RCC 7860 (cell line): ENCODE results near the gene POU2F1.
"Not testable (repeated sequence)": the region's sequence is repeated elsewhere in the genome, so short reads cannot be mapped to it uniquely, and the experiment has no call there.

ENCODE experiments used
- DNase-seq: peaks from one replicate; pipeline ENCODE4 v3.0.0-alpha.2; 2015; ENCODE audit warnings: low spot score
- FAIRE-seq: peaks from 2 replicates; lab custom pipeline; 2012; peaks lifted over from hg19 to GRCh38; lab: Jason Lieb, UNC

Gene POU2F1

GRCh38 chr1:167229719-167230385 is 9.2 kb downstream of the POU2F1 start:
- FAIRE-seq, result no peak
- no peak for DNase-seq

- DNase-seq (no peak), FAIRE-seq (no peak)
Measured at GRCh38 chr1:167230437-167230836, 9.8 kb downstream of the POU2F1 start.

DNA sequence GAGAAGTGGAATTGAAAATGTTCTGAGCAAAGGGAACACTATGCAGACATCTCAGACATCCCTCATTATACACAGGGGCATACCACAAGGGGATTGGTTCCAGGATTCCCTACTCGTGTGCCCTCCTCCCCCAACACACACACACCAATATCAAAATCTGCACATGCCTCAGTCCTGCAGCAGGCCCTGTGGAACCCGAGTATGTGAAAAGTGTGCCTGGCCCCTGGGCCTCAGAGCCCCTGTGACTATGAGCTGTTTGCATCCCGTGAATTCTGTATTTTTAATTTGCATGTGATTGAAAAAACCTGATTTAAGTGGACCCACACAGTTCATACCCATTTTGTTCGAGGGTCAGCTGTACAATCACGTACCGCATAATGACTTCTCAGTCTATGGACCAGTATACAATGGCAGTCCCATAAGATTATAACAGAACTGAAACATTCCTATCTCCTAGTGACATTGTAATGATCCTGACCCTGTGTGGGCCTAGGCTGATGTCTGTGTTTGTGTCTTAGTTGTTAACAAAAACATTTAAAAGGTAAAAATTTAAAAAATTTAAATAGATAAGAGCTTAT is 11.3 kb downstream of the POU2F1 start:
- FAIRE-seq (no peak), DNase-seq (no peak)

- DNase-seq (no peak), FAIRE-seq (no peak)
Measured at GRCh38 chr1:167232801-167233200, 12.1 kb downstream of the POU2F1 start.

DNA sequence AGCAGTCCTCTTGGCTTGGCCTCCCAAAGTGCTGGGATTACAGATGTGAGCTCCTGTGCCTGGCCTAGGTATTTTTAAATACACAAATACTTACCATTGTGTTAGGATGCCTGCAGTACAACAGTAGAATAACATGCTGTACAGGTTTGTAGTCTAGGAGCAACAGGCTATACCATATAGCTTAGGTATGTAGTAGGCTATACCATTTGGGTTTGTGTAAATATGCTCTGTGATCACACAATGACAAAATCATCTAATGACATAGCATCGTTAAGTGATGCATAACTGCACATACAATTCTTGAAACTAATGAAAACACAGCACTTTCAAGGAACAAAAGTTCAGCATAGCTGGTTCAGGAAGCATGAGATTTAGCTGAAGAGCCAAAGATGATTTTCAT is 12.7 kb downstream of the POU2F1 start:
- FAIRE-seq (no peak), DNase-seq (no peak)

DNA sequence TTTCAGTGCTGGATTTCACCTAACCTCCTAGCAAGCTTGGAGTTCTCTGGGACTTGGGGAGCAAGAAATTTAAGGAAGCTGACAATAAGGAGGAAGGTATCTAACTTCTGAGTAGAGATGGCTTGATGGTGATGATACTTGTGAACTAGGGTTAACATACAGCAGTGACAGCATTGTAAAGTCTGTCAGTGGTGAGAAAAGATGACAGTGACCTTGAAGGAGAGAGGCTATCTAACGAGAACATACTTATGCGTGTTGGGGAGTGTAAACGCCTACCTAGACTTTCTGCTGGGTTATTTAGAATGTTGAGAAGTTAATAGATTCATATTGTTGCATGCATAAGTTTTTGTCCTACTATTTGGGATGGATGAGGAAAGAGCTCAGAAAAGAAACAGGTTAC is 16.3 kb downstream of the POU2F1 start:
- FAIRE-seq, result no peak
- DNase-seq, result no peak

DNA sequence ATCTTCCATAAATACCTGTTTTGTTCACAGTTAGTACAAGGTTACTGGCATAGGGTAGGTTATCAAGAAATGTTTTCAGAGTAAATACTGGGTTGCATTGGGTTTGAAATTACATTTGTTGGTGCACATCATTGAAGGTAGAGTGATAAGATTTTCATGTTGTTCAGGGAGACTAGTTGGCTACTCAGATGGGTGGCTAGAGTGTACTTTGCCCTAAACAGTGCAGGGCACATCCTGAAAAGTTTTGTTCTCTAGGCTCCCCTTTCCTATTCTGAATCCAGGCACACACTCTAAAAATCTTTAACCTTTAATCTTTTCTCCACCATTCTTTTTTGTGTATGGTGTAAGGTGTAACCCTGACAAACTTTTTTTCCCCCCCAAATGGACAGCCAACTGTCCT is 18.0 kb downstream of the POU2F1 start:
- FAIRE-seq, result no peak
- DNase-seq, result no peak

GRCh38 chr1:167239257-167239656 is 18.6 kb downstream of the POU2F1 start:
- FAIRE-seq (no peak), DNase-seq (no peak)

DNA sequence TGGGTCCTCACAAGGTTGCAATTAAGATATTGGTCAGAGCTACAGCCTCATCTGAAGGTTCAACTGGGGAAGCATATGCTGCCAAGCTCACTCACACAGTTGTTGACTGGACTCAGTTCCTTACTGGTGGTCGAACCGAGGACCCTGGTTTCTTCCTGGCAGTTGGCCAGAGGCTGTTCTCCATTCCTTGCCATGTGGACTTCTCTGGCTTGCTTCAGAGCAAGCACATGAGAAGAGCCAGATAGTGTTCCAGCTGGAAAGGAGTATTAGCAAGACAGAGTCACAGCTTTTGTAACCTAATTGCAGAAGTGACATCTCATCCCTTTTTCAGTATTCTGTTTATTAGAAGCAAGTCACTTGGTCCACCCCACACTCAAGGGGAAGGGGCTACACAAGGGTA is 23.6 kb downstream of the POU2F1 start:
- DNase-seq (no peak), FAIRE-seq (no peak)

DNA sequence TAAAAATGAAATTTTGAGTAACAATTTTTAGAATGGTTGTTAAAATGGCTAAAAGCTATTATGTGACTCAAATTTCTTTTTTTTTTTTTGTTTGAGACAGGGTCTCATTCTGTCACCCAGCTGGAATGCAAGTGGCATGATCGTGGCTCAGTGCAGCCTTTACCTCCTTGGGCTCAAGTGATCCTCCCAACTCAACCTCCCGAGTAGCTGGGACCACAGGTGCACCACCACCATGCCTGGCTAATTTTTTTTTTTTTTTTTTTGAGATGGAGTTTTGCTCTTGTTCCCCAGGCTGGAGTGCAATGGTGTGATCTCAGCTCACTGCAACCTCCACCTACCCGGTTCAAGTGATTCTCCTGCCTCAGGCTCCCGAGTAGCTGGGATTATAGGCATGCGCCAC is 24.5 kb downstream of the POU2F1 start:
- not testable (repeated sequence) for FAIRE-seq, DNase-seq

DNA sequence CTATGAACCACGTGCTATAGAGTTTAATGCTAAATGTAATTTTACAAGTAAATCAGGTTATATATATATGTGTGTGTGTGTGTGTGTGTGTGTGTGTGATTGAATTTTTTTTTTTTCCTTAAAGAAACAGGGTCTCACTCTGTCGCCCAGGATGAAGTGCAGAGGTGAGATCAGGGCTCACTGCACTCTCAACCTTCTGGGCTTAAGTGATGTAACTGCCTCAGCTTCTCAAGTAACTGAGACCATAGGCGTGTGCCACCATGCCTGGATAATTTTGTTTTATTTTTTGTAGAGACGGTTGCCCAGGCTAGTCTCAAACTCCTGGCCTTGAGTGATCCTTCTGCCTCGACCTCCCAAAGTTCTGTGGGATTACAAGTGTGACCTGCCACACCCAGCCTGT is 26.3 kb downstream of the POU2F1 start:
- DNase-seq (no peak), FAIRE-seq (no peak)

DNA sequence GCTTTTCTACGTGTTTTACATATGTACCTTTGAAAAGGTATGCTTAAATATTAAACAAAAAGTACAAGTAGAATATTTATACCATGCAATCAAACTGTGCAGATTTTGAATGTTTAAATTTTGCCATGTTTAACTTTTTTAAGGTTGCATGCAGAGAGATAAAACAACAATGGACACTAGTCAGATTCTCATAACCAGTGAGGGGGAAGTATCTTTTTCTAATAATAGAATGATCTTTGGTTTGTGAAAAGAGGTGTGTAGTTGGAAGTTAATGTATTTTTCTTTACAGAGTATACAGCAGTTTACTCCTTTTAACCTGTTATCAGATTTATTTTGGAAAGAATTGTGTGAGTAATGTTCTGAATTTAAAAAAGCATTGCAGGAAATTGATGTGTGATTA is 27.1 kb downstream of the POU2F1 start:
- no peak for FAIRE-seq

GRCh38 chr1:167248707-167249642 is 28.3 kb downstream of the POU2F1 start:
- DNase-seq (no peak), FAIRE-seq (no peak)

More for the DNA sequence above, 27.1 kb downstream of the POU2F1 start:
- DNase-seq, result no peak

- FAIRE-seq, result no peak
- DNase-seq, result peak; percentile 18
Measured at GRCh38 chr1:167249702-167250101, 29.0 kb downstream of the POU2F1 start.

DNA sequence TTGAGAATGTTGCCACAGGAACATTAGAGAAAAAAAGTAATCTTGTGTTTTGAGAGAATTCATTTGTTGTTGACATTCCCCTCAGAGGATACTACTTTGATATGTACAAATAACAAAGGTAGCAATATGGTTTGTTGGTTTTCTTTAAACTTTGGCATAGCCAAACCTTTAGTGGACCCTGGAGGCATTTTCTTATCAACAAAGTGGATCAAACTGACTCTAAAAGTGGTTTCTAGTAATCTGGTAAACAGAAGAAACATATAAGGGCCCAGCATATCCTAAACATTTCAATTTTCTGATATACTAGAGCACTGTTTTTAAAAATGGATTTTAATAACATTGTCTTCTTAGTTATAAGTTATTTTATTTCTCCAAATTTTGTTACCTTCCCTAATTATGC is 29.8 kb downstream of the POU2F1 start:
- FAIRE-seq, result no peak
- no peak for DNase-seq

GRCh38 chr1:167251472-167251871 is 30.8 kb downstream of the POU2F1 start:
- no peak for FAIRE-seq
- no peak for DNase-seq

- FAIRE-seq (no peak), DNase-seq (no peak)
Measured at GRCh38 chr1:167252986-167253385, 32.3 kb downstream of the POU2F1 start.

DNA sequence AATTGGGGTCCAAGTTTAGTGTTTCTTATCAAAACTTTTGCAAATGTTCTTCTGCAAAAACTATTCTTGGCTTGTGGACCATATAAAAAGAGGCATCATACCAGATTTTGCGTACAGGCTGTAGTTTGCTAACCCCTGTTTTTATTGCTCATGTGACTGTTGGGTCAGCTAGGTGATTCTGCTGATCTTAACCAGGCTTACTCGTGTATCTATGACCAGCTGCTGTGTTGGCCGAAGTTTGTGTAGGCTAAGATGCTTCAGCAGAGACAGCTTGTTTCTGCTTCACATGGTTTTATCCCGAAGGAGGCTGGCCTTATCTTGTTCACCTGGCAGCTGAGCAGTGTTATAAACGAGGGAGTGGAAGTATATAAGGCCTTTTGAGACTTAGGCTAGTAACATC is 38.2 kb downstream of the POU2F1 start:
- no peak for DNase-seq

GRCh38 chr1:167262836-167263235 is 42.1 kb downstream of the POU2F1 start:
- FAIRE-seq (no peak), DNase-seq (no peak)

More for the DNA sequence above, 38.2 kb downstream of the POU2F1 start:
- FAIRE-seq, result no peak

GRCh38 chr1:167263344-167263743 is 42.7 kb downstream of the POU2F1 start:
- FAIRE-seq, result no peak
- DNase-seq, result no peak

GRCh38 chr1:167263819-167264464 is 43.3 kb downstream of the POU2F1 start:
- DNase-seq (peak; percentile 10), FAIRE-seq (no peak)
